Liver (tissue), 3 donors: ENCODE measurements around the gene PARD3B.

Experiments
- EGR1 ChIP-seq, 2 donors: IDR thresholded peaks; 2 replicates each; pipeline ENCODE4 v1.6.1; 2016 to 2018; ENCODE audit warnings: antibody characterized with exemption in 2 of 2, low read depth in 2 of 2
- HNF4A ChIP-seq, 2 donors: conservative IDR thresholded peaks; 2 replicates each; pipeline ENCODE4 v1.6.1; 2016; ENCODE audit warnings: antibody characterized with exemption in 2 of 2, mild to moderate bottlenecking in 2 of 2
- JUND ChIP-seq, 2 donors: IDR thresholded peaks; 2 replicates each; pipeline ENCODE4 v1.6.1; 2016; ENCODE audit warnings: antibody characterized with exemption in 2 of 2
- NR2F2 ChIP-seq: IDR thresholded peaks from 2 replicates; pipeline ENCODE4 v1.6.1; 2016; ENCODE audit warnings: antibody characterized with exemption
- RAD21 ChIP-seq, 2 donors: IDR thresholded peaks; 2 replicates each; pipeline ENCODE4 v1.6.1; 2016; ENCODE audit warnings: antibody characterized with exemption in 2 of 2, mild to moderate bottlenecking in 2 of 2
- YY1 ChIP-seq: IDR thresholded peaks from 2 replicates; pipeline ENCODE4 v1.6.1; 2016; ENCODE audit warnings: antibody characterized with exemption, mild to moderate bottlenecking
- TF ChIP-seq, protein P1 (sequence below): fragments of 150-350 bp; IDR thresholded peaks from 2 replicates; pipeline ENCODE4 v1.5.1; 2017; ENCODE audit warnings: improper control_type of control experiment, low read depth, low read length; ENCODE audit not compliant: missing input control
- TF ChIP-seq, protein P2 (sequence below): IDR thresholded peaks from 2 replicates; pipeline ENCODE4 v1.6.1; 2016; ENCODE audit warnings: antibody characterized with exemption, mild to moderate bottlenecking
- TF ChIP-seq, protein P3 (sequence below): IDR thresholded peaks from 2 replicates; pipeline ENCODE4 v1.6.1; 2016; ENCODE audit warnings: antibody characterized with exemption
- donor health status: healthy.
- donor health status: healthy.

GRCh38 chr2:205633994-205634393, 1088.7 kb downstream of the PARD3B start:
- TF ChIP-seq, protein P1, sequence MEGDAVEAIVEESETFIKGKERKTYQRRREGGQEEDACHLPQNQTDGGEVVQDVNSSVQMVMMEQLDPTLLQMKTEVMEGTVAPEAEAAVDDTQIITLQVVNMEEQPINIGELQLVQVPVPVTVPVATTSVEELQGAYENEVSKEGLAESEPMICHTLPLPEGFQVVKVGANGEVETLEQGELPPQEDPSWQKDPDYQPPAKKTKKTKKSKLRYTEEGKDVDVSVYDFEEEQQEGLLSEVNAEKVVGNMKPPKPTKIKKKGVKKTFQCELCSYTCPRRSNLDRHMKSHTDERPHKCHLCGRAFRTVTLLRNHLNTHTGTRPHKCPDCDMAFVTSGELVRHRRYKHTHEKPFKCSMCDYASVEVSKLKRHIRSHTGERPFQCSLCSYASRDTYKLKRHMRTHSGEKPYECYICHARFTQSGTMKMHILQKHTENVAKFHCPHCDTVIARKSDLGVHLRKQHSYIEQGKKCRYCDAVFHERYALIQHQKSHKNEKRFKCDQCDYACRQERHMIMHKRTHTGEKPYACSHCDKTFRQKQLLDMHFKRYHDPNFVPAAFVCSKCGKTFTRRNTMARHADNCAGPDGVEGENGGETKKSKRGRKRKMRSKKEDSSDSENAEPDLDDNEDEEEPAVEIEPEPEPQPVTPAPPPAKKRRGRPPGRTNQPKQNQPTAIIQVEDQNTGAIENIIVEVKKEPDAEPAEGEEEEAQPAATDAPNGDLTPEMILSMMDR, result no peak
- TF ChIP-seq EGR1 (IDR thresholded peaks at IDR 0.05; ENCODE audit: low read depth in 2 of 2), result no peak
- TF ChIP-seq, protein P2, sequence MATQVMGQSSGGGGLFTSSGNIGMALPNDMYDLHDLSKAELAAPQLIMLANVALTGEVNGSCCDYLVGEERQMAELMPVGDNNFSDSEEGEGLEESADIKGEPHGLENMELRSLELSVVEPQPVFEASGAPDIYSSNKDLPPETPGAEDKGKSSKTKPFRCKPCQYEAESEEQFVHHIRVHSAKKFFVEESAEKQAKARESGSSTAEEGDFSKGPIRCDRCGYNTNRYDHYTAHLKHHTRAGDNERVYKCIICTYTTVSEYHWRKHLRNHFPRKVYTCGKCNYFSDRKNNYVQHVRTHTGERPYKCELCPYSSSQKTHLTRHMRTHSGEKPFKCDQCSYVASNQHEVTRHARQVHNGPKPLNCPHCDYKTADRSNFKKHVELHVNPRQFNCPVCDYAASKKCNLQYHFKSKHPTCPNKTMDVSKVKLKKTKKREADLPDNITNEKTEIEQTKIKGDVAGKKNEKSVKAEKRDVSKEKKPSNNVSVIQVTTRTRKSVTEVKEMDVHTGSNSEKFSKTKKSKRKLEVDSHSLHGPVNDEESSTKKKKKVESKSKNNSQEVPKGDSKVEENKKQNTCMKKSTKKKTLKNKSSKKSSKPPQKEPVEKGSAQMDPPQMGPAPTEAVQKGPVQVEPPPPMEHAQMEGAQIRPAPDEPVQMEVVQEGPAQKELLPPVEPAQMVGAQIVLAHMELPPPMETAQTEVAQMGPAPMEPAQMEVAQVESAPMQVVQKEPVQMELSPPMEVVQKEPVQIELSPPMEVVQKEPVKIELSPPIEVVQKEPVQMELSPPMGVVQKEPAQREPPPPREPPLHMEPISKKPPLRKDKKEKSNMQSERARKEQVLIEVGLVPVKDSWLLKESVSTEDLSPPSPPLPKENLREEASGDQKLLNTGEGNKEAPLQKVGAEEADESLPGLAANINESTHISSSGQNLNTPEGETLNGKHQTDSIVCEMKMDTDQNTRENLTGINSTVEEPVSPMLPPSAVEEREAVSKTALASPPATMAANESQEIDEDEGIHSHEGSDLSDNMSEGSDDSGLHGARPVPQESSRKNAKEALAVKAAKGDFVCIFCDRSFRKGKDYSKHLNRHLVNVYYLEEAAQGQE, result no peak
- TF ChIP-seq YY1, result no peak
- TF ChIP-seq RAD21 (IDR thresholded peaks at IDR 0.05), result no peak
- no peak for TF ChIP-seq NR2F2
- TF ChIP-seq, protein P3, sequence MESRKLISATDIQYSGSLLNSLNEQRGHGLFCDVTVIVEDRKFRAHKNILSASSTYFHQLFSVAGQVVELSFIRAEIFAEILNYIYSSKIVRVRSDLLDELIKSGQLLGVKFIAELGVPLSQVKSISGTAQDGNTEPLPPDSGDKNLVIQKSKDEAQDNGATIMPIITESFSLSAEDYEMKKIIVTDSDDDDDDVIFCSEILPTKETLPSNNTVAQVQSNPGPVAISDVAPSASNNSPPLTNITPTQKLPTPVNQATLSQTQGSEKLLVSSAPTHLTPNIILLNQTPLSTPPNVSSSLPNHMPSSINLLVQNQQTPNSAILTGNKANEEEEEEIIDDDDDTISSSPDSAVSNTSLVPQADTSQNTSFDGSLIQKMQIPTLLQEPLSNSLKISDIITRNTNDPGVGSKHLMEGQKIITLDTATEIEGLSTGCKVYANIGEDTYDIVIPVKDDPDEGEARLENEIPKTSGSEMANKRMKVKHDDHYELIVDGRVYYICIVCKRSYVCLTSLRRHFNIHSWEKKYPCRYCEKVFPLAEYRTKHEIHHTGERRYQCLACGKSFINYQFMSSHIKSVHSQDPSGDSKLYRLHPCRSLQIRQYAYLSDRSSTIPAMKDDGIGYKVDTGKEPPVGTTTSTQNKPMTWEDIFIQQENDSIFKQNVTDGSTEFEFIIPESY, result no peak
- TF ChIP-seq JUND (IDR thresholded peaks at IDR 0.05), result no peak
- no peak for TF ChIP-seq HNF4A (conservative IDR thresholded peaks at IDR 0.05)
